Stimulated activated naive CD8-positive, alpha-beta T cell treated with anti-CD3 and anti-CD28 coated beads, Interleukin-15, Interleukin-2, amounts not matched to agents 100 U/mL and 50 U/mL, for 24 hours (primary cell): ENCODE measurements around the gene KNSTRN.
A peak's percentile ranks its signal among the peaks of the same experiment; 100 is the strongest.

Experiments used
- ATAC-seq: fragments of 150-1000 bp; cut with Tn5 transposase; one replicate; pipeline ENCODE4 v1.10.0; 2021
- DNase-seq: peaks from one replicate; pipeline ENCODE4 v3.0.0; 2021

Gene KNSTRN

GRCh38 chr15:40429068-40429710 lies 46.7 kb downstream of the KNSTRN start:
- DNase-seq (no peak), ATAC-seq (no peak)

GRCh38 chr15:40430271-40430805 lies 47.8 kb downstream of the KNSTRN start:
- no peak for ATAC-seq
- no peak for DNase-seq

- DNase-seq (no peak), ATAC-seq (no peak)
These were observed 52.6 kb downstream of the KNSTRN start for GRCh38 chr15:40435023-40435709.

GRCh38 chr15:40435710-40436089 lies 53.2 kb downstream of the KNSTRN start:
- ATAC-seq (no peak), DNase-seq (no peak)

- ATAC-seq: no peak
- DNase-seq: no peak
These were observed 53.8 kb downstream of the KNSTRN start for GRCh38 chr15:40436116-40436891.

- ATAC-seq: no peak
- no peak for DNase-seq
These were observed 54.6 kb downstream of the KNSTRN start for GRCh38 chr15:40436892-40437751.

- DNase-seq: no peak
- ATAC-seq: no peak
These were observed 55.5 kb downstream of the KNSTRN start for GRCh38 chr15:40437752-40438687.

- no peak for ATAC-seq
- DNase-seq: no peak
These were observed 56.2 kb downstream of the KNSTRN start for GRCh38 chr15:40438712-40439111.

GRCh38 chr15:40439461-40439959 lies 57.0 kb downstream of the KNSTRN start:
- no peak for ATAC-seq
- no peak for DNase-seq

- peak; percentile 55 for DNase-seq
- no peak for ATAC-seq
These were observed 57.6 kb downstream of the KNSTRN start for GRCh38 chr15:40439960-40440742.

- ATAC-seq (peak; percentile 93), DNase-seq (peak; percentile 98)
These were observed 58.4 kb downstream of the KNSTRN start, which contains the start of gene BAHD1 for GRCh38 chr15:40440743-40441564. BAHD1 (plus strand) TSS chr15:40440953; CDS start chr15:40458465, 17,512 bp downstream.

- peak; percentile 44 for DNase-seq
- ATAC-seq: no peak
These were observed 59.3 kb downstream of the KNSTRN start for GRCh38 chr15:40441565-40442531.

- DNase-seq: no peak
- no peak for ATAC-seq
These were observed 60.7 kb downstream of the KNSTRN start for GRCh38 chr15:40443255-40443654.

- ATAC-seq (no peak), DNase-seq (no peak)
These were observed 61.3 kb downstream of the KNSTRN start for GRCh38 chr15:40443846-40444245.
